Activated CD4-positive, alpha-beta T cell treated with anti-CD3 and anti-CD28 coated beads for 4 hours (primary cell): ENCODE data around the gene AREG.

Experiments used
- DNase-seq, 2 donors: peaks; one replicate each; pipeline ENCODE4 v3.0.0-alpha.2; 2020

AREG gene

DNA sequence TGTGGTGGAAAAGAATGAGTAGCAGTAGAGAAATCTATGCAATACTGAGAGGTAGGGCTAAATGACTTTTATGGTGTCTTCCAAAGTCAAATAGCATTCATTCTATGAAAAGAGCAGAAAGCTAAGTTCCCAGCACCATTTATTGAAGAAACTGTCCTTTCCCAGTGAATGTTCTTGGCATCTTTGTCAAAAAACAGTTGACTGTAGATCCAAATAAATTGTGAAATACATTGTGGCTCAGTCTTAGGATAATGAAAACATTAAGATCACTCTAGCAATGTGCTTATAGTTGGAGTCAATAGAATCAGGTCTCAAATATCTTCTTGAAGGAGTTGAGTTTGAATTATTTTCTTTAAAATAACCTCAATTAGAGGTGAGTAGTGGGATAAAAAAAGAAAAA is 19.4 kb downstream of the AREG start:
- DNase-seq: no peak

DNA sequence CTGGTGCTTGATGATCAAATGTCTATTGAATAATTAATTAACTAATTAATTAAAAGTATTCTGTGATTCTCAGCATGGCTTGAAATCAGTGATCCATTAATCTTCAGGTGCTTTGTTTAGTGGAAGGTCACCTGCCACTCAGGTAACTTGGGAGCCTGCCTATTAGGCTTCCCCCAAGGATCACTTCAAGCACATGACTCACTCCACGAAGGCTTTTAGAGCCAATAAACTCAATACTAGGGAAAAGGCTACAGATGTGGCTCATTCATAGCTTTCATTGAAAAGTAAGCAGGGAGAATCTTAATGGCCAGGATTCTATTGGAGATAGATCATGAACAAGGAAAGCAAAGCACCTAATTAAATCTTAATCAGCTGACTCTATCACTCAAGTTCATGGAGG is 21.3 kb downstream of the AREG start:
- DNase-seq: no peak

DNA sequence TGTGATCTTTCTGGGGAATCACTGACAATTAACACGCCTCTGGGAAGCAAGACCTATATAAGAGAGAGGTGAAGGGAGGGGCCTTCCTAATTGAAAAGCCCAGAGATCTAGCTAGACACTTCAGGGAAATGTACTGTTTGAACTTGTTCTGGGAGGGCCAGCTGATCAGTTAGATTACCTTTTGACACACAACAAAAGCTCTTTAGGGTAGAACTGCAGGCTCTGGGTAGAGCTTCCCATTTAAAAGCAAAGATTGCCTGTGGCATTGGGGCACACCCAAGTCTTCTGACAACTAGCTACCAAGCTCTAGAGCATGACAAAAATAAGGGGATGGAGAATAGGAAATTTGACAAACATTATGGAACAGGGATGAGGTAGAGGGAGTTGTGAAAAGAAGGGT is 26.3 kb downstream of the AREG start:
- DNase-seq: no peak

DNA sequence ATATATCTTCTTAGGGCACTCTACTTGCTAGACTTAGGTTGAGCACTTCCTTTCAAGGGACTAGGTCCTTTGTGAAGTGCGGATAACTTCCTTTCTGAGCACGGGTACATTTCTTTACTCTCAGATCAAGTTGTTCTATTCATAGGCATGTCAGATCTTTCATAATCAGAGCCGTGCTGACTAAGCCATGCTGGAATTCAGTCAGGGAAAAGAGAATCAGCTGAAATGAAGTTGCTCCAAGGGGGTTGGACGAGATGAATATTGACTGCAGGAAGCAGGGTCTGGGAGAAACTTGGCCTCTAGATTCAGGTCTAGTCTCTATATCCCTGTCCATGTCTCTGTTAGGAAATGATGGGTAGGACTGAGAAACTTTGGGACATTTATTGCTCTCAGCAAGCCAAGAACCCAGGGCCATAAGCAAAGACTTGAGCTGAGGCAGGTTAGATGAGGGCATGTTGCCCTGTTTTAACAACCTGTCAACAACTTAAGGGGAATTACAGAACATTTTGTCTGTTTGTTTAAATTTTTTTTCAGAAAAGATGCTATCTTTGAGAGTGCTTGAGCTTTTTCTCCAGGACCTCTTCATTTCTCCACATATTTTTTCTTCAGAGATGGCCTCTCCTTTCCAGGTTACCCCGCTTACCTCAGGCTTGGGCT is 28.3 kb downstream of the AREG start:
- no peak for DNase-seq

DNA sequence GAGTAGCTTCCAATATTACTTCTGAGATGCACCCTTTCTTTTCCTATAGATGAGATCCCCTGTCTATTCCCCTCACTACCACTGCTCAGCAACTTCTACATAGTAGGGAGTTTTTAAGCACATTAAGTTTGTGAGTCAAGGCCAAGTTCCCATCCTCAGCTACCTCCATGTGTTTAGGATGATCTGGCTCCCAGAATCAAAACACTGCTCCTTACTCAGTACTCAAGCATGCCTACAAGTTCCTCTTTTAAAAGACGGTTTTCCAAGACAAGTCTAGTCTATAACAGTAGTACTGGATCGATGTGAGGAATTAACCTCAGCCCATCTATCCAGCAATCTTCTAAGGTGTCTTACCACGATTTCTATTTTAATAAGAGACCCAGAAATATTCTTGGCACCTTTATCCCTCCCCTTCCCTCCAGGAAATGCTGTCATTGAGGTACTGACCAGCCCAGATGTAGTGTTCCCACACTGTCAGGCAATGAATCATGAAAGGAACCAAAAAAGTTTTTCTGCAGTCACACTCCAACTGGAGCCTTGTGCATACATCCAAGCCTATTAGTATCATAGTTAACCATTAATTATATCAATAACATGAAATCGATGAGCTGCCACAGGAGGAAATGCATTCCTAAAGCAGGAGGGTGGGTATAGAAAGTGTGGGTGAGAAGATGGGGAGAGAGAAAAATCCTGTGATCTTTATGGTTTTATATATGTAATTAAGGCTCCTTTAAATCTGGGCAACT is 29.6 kb downstream of the AREG start:
- no peak for DNase-seq

DNA sequence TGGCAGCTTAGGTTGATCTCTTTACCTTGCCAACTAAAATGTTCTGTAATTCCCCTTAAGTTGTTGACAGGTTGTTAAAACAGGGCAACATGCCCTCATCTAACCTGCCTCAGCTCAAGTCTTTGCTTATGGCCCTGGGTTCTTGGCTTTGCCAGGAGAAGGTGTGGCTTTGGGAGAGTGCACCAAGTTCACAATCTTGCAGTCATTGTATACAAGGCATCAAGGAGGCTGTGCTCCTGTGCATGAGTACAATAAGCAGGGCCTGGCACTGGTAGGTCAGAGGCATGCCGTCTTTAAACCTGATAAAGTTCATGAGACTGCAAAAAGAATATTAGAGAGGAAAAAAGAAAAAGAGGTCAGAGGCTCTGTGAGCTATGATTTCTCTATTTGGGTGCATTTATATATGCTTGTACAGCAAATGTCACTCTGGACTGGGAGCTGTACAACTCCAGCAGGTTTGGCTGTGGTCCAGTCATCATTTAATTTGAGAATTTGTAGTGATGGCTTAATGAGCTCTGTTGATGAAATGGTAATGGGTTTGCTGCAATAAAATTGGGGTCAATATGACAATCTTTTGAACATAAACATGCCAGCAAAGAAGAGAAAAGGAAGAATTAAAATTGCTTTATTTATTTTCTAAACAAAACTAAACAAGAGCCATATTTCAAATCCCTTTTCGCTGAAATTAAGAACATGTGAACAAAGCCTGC is 30.3 kb downstream of the AREG start:
- no peak for DNase-seq

DNA sequence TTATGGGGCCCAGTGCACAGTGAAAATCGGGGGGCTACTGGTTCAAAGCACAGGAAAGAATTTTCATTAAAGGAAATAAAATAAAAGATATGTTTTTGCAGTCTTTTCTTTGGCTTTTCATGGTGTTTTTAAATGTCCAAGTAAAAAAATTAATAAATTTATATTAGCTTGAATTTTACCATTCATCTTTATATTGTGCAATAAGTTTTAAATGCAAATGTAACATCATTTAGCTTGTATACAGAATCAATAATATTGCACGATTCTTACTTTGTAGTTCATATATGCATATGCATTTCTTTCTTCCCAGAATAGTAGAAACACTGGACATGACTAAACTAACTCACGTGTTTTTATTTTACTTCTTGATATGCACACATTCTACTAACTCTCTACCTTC is 31.0 kb downstream of the AREG start:
- DNase-seq: no peak

DNA sequence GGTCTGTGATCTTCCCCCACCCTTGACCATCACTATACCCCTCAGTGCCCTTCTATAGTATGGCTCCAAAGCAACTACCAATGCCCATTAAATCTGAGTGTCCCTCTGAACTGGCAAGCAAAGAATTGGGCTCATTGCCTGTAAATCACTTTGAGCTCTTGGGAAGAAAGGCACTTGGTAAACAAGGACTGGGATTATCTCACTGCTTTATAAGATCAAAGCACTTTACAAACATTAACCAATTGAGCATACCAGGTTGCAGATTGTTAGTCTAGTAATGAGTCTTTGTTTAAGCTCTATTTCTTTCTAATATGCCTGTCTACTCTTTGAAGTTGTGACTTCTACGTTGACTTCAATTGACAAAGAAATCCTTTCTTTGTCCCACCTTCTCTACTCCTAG is 34.1 kb downstream of the AREG start:
- no peak for DNase-seq

DNA sequence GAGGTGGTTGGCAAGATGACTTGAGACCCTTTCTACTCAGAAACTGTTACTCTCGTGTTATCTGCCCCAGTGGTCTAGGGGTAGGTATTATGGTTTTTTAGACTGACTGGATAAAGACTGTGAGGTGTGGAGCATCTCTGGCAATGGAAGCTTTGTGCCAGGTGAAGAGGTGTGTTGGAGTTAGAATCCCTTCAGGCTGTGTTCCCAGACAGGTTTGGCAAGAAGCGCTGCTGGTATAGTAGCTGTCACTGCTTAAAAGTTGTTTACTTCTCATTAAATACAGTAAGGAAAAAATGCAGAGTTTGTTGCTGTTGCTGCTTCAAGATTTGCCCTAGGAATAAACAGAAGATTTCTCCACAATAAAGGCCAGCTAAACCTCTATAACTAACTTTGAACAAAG is 35.3 kb downstream of the AREG start:
- no peak for DNase-seq

DNA sequence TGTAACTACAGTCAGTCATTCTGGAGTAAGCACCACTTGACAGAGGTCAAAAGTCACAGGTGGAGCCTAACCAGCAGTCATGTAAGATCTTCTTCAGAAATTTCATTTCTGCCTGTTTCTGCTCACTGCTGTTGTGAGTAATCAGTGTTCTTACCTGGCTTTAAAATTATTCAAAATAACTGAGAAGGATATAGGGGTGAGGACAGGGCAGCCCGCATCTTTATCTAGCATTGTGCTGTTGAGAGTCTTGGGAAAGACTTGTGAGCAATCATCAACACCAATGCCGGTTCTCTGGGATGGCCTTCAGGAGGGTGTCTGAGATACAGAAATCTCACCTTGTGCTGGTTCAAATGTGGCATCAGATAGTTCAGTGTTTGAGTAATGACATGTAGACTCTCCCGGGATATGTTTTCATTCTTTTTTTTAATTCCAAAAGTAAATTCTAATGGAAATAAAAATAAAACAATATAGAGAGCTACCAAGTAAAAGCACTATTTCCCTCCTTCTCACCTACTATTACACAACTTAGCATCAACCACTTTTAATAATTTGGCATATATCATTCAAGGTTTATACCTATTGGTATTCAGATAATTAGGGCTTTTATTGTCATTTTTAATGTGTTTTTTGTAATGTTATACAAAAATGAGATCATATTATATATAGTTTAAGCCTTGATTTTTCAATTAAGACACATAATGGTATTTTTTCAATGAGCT is 37.1 kb downstream of the AREG start:
- no peak for DNase-seq

DNA sequence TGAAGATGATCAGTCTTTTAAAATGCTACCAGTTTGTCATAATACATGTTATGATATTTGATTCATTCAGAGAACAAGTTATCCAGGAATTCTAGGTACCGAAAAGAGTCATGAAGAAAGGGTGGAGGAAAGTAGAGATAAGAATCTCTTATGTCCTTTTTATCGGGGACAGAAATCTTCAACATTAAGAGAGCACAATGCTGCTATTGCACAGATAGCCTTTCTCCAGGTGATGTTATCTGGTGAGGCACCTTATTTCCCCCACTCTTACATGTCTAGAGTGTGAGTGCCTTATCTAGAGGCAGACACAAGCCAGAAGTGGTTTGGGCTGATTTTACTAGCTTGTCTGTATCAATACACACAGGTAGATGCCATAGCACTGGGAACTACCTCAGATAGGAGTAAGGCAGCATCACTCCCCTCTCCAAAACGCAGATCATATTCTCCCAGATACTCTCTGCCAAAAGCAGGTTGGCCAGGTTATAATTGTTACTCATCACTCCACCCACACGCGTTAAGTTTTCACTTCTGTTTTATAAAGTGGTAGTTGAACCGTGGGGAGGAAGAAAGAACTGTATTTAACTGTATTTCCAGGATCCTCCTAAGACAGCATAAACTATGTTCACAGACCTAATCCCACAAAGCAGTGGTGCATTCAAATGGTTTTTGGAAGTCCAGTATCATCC is 38.4 kb downstream of the AREG start:
- DNase-seq: no peak

DNA sequence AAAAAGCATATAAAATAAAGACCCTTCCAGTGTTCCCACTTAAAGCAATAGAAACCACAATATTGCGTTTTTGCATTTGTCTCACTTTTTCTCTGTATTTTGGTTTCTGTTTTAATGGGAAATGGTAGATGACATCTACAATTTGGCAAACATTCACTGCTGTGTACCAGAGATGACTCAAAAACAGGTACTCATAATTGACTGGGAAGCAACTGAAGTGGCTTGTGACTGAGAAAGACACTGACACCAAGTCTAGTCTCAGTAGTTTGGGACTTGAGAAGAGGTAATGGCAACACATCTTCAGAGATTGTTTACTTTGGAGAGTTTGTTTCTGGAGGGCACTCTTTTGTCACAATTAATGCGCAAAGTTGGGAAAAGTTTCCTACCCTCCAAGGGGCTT is 42.0 kb downstream of the AREG start:
- DNase-seq: no peak

DNA sequence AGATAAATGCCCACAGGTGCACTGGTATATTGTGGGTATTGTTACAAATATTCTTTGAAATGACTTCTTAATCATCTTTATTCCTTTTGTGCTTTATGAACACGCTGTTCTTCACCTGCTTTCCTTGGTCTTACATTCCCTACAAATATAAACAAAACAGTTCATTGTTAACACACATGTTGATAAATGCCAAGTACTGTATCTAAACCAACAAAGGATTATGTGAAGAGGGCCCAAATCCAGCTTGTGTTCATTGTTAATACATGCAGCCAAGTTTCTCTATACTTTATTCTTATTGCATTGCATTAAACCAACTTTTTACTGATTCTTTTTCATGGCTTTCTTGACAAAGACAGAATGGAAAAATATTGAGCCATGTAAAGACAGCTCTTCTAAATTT is 42.8 kb downstream of the AREG start:
- no peak for DNase-seq

DNA sequence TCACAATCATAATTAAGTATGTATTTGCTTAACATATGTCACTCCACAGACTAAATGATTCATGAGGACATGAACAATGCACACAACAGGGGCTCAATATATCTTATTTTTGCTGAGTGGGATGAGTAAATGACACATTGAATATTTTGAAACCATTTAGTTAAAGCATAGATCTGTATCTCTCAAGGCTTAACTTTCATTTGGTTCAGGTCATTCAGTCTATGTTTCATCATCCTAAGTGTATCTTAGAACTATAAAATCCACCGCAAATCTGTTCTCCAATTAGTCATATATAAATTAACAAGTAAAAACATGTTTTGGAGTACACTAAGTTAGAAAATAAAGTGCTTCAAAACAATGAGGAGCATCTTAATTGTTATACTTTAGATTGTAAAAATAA is 45.8 kb downstream of the AREG start:
- DNase-seq: no peak

DNA sequence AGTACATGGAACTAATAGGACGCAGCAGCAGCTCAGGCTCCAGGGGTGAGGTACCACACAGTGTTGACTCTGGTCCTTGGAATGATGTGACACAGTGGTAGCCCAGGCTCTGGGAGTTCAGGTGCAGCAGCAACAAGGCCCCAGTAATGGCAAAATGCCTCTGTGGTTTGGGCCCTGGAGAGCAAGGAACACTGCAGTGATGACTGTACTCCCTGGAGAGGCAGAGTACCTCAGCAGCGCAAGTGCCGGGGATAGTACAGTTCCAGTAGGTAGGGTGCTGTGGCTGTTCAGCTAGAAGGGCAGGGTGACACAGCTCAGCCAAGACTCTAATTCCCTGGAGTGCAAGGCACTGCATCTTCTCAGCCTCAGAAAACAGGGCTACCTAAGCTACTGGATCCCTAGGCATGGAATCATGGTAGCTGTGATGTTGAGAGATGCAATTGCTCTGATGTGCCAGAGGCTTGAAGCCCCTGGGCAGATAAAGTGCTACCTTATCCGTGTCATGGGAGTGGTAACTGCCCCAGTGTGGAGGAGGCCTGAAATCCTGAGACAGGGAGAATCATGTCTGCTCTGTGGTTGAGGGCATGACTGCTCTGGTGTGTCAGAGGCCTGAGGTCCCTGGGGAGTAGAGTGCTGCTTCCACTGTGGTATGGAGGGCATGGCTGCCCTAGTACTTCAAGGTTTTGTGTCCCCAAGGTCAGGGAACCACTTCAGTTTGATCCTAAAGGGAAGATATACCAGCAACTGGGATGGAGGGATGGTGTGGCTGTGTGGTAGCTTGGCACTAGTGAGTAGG is 55.2 kb downstream of the AREG start:
- no peak for DNase-seq

DNA sequence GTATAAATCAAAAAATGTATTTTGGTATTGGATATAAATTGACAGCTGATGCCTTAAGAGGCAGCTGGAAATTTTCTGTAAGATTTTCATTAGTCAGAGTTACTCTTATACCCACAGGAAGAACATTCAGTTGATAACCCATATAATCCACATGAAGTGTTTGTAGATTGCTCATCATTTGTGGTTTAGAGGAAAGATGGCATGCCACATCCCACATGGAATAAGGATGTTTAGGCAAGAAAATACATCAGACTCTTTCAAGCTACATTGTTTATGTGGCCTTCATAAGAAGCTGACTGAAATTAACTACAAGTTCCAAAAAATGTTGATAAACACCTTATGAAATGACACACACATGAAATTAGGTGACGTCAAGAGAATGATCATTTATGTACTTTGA is 56.6 kb downstream of the AREG start:
- DNase-seq: no peak

DNA sequence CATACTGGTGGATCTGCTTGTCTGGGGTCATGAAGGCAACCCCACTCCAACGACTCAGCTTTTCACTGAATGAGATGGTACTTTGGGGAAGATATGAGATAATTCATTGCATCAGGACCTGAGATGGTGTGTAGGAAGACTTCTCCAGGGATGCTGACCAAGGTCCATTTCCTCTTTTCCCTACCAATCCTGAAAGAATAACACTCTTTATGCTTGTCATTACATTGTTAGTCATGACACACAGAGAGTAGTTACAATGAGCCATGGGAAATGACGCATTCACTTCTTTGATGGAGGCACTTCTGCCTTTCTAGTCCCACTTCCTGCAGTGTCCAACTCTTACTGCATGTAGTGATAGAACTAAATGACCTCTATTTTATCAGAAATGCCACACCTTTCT is 58.6 kb downstream of the AREG start:
- DNase-seq: no peak

DNA sequence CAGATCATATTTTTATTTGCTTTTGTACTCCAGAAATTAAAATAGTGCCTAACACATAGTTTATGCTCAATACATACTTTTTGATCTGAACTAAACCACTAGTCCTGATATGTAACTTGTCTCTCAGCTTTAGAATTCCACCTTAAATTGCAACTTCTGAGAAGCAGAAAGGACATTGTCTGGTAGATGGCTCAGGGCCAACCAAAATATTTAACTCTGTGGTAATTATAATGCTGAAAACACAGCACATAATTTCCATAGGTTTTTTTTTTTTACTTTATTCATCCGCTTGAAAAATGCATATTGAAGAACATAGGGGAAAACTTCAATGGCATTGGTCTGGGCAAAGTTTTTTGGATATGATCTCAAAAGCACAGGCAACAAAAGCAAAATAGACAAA is 59.3 kb downstream of the AREG start:
- DNase-seq: no peak
